NCI-H2196 (cell line): ENCODE measurements around the gene NUDT10.
"Not testable (repeated sequence)": the region's sequence is repeated elsewhere in the genome, so short reads cannot be mapped to it uniquely, and the experiment has no call there.

ENCODE experiments used
- DNase-seq: peaks from one replicate; lab custom pipeline; 2025; ENCODE audit not compliant: unreplicated experiment; lab: John Stamatoyannopoulos, UW

The NUDT10 gene

GRCh38 chrX:51332188-51332942, at the start of gene NUDT10:
TSS of gene NUDT10 (plus strand) at chrX:51332822. CDS start at chrX:51332966, 144 bp downstream.
- no peak for DNase-seq

- no peak for DNase-seq
These were observed 40.2 kb upstream of the NUDT10 start for GRCh38 chrX:51292421-51292820.

- no peak for DNase-seq
These were observed 36.5 kb upstream of the NUDT10 start for GRCh38 chrX:51296138-51296537.

- DNase-seq: no peak
These were observed 16.4 kb upstream of the NUDT10 start for GRCh38 chrX:51316271-51316670.

DNA sequence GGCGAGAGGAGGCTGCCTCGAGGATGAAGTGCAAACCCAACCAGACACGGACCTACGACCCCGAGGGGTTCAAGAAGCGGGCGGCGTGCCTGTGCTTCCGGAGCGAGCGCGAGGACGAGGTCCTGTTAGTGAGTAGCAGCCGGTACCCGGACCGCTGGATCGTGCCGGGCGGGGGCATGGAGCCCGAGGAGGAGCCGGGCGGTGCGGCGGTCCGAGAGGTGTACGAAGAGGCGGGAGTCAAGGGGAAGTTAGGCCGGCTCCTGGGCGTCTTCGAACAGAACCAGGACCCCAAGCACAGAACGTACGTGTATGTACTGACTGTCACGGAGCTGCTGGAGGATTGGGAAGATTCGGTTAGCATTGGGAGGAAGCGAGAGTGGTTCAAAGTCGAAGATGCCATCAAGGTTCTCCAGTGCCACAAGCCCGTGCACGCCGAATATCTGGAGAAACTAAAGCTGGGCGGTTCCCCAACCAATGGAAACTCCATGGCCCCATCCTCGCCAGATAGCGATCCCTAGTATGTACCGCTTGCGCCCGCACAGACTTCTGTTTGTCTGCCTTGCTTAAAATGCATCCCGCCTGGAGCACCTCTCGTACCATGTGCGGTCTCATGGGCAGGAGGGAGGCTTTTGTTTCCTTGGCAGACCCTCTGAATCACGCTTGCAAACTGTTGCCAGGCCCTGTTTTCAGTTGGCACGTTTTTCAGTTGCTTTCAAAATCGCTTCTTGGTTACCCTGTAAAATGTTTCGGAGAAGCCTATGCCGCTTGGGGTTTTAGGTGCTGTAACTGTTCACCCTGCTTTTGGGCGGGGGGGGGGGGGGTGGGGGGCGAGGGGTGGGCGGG, 542 bp downstream of the NUDT10 start:
- DNase-seq: not testable (repeated sequence)

GRCh38 chrX:51334276-51334675, 1.7 kb downstream of the NUDT10 start:
- no peak for DNase-seq

GRCh38 chrX:51336584-51336983, 4.0 kb downstream of the NUDT10 start:
- DNase-seq: no peak

DNA sequence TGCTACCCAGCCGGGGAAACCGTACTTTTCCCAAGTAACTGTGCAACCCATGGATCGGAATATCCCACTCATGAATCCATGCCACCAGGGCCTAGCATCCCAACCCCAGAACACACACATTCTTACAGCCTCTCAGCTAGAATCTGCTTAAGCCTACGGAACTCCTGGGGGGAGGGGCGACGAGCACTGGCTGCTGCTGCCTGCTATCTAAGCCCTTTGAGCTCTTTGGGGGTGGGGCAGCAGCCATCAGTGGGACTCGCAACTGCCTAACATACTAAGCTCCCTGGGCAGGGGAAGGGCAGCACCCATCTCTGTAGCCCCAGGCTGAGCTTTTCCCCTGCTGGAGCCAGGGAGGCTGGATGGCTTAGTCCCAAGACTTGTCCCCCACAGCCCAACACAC, 28.6 kb downstream of the NUDT10 start:
- no peak for DNase-seq

DNA sequence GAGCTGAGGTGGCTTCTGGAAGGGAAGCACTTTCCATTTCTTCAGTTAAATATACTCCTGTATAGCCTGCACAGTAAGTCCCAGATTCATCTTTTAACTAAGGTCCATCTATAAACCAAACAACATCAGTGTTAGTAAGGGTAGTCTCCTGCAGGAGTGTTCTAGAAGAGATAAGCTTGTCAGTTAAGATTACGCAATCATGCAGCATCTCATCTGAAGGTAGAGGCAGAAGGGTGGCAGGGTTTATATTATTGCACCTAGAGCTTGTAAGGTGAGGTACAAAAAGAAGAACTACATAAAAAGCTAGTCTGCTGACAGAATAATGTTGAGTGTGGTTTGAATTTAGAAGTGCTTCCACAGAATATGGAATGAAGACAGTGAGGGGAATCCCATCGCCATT, 44.0 kb downstream of the NUDT10 start:
- DNase-seq: no peak
